HEK293T (cell line): ENCODE measurements around the gene TMEFF2.

Experiments used
- CTCF ChIA-PET: fragments of 350-600 bp; formaldehyde crosslinking; extraction: SDS; loops from one replicate; lab custom pipeline; 2021; ENCODE audit warnings: antibody characterized with exemption, inconsistent platforms; lab: Yijun Ruan, JAX
- POLR2A ChIA-PET: fragments of 350-600 bp; formaldehyde crosslinking; extraction: SDS; loops from one replicate; lab custom pipeline; 2020; ENCODE audit warnings: antibody characterized with exemption, inconsistent platforms; lab: Yijun Ruan, JAX
- DNase-seq: peaks from one replicate; pipeline ENCODE4 v3.0.0; 2012; ENCODE audit warnings: mixed read lengths; ENCODE audit errors: extremely low spot score
- ARNT ChIP-seq: fragments of 450-650 bp; IDR thresholded peaks from 2 replicates; pipeline ENCODE4 v1.6.1; 2017; ENCODE audit warnings: mild to moderate bottlenecking
- BHLHE40 ChIP-seq: fragments of 450-650 bp; IDR thresholded peaks from 2 replicates; pipeline ENCODE4 v1.6.1; 2016; ENCODE audit warnings: mild to moderate bottlenecking, moderate library complexity, borderline replicate concordance
- CTBP1 ChIP-seq: fragments of 450-650 bp; IDR thresholded peaks from 2 replicates; pipeline ENCODE4 v1.6.1; 2016; ENCODE audit warnings: borderline replicate concordance
- ELF4 ChIP-seq: fragments of 450-650 bp; IDR thresholded peaks from 2 replicates; pipeline ENCODE4 v1.6.1; 2017; ENCODE audit warnings: antibody characterized with exemption
- FOXA1 ChIP-seq: fragments of 450-650 bp; IDR thresholded peaks from 2 replicates; pipeline ENCODE4 v1.6.1; 2016; ENCODE audit warnings: mild to moderate bottlenecking
- FOXK2 ChIP-seq: fragments of 450-650 bp; IDR thresholded peaks from 2 replicates; pipeline ENCODE4 v1.6.1; 2016; ENCODE audit warnings: mild to moderate bottlenecking
- FOXM1 ChIP-seq: fragments of 450-650 bp; IDR thresholded peaks from 2 replicates; pipeline ENCODE4 v1.6.1; 2017; ENCODE audit warnings: mild to moderate bottlenecking, borderline replicate concordance
- HDGF ChIP-seq: fragments of 450-650 bp; IDR thresholded peaks from 2 replicates; pipeline ENCODE4 v1.6.1; 2017; ENCODE audit warnings: antibody characterized with exemption, borderline replicate concordance
- L3MBTL2 ChIP-seq: fragments of 450-650 bp; conservative IDR thresholded peaks from 2 replicates; pipeline ENCODE4 v1.6.1; 2016; ENCODE audit warnings: mild to moderate bottlenecking
- LEF1 ChIP-seq: fragments of 450-650 bp; IDR thresholded peaks from 2 replicates; pipeline ENCODE4 v1.6.1; 2017; ENCODE audit warnings: mild to moderate bottlenecking, borderline replicate concordance
- NFRKB ChIP-seq: fragments of 450-650 bp; IDR thresholded peaks from 2 replicates; pipeline ENCODE4 v1.6.1; 2016; ENCODE audit warnings: mild to moderate bottlenecking, moderate library complexity
- PKNOX1 ChIP-seq: fragments of 450-650 bp; IDR thresholded peaks from 2 replicates; pipeline ENCODE4 v1.6.1; 2016
- SP1 ChIP-seq: fragments of 450-650 bp; IDR thresholded peaks from 2 replicates; pipeline ENCODE4 v1.6.1; 2017
- SUZ12 ChIP-seq: fragments of 450-650 bp; IDR thresholded peaks from 2 replicates; pipeline ENCODE4 v1.6.1; 2016; ENCODE audit warnings: mild to moderate bottlenecking
- TARDBP ChIP-seq: fragments of 450-650 bp; IDR thresholded peaks from 2 replicates; pipeline ENCODE4 v1.6.1; 2016
- ZNF384 ChIP-seq: fragments of 450-650 bp; IDR thresholded peaks from 2 replicates; pipeline ENCODE4 v1.6.1; 2016

TMEFF2 gene

GRCh38 chr2:191920502-191920901 is 274.2 kb downstream of the TMEFF2 start:
- TF ChIP-seq FOXM1 = no peak
- no peak for TF ChIP-seq L3MBTL2
- no peak for DNase-seq
- ChIA-PET POLR2A (no interaction called here), CTCF (no interaction called here)

- ChIA-PET POLR2A (no interaction called here), CTCF (no interaction called here)
- DNase-seq = no peak
- TF ChIP-seq NFRKB = no peak
- TF ChIP-seq L3MBTL2 = no peak
- no peak for TF ChIP-seq FOXM1
- no peak for TF ChIP-seq FOXA1
- TF ChIP-seq LEF1 = no peak
- TF ChIP-seq BHLHE40 = no peak
- no peak for TF ChIP-seq ZNF384
Measured at GRCh38 chr2:191917967-191918651, 276.6 kb downstream of the TMEFF2 start.

- ChIA-PET POLR2A (interaction anchor here (1.0 kb wide), 1 partner anchor 24 kb away, joined by 3 read pairs; no protein-coding TSS in a partner anchor), CTCF (interaction anchor here (0.6 kb wide), 1 partner anchor 56 kb away, joined by 3 read pairs; no protein-coding TSS in a partner anchor)
- no peak for DNase-seq
- TF ChIP-seq LEF1 (no peak), ARNT (no peak), TARDBP (no peak), FOXA1 (no peak), BHLHE40 (no peak)
Measured at GRCh38 chr2:191917430-191917881, 277.3 kb downstream of the TMEFF2 start.

- DNase-seq = no peak
- TF ChIP-seq CTBP1 = no peak
- TF ChIP-seq PKNOX1 = no peak
- no peak for TF ChIP-seq FOXK2
- TF ChIP-seq TARDBP = no peak
- TF ChIP-seq SP1 = no peak
- no peak for TF ChIP-seq LEF1
- TF ChIP-seq ELF4 = no peak
- TF ChIP-seq ARNT = no peak
- TF ChIP-seq FOXM1 = no peak
- POLR2A ChIA-PET = interaction anchor here (1.0 kb wide), 1 partner anchor 24 kb away, joined by 3 read pairs; no protein-coding TSS in a partner anchor
- CTCF ChIA-PET = interaction anchor here (0.6 kb wide), 1 partner anchor 56 kb away, joined by 3 read pairs; no protein-coding TSS in a partner anchor
Measured at GRCh38 chr2:191916826-191917225, 277.9 kb downstream of the TMEFF2 start.

GRCh38 chr2:191915750-191916149 is 279.0 kb downstream of the TMEFF2 start:
- TF ChIP-seq LEF1 = no peak
- no peak for TF ChIP-seq FOXA1
- no peak for TF ChIP-seq ZNF384
- no peak for TF ChIP-seq TARDBP
- TF ChIP-seq FOXK2 = no peak
- TF ChIP-seq BHLHE40 = no peak
- no peak for TF ChIP-seq CTBP1
- no peak for TF ChIP-seq ARNT
- no peak for TF ChIP-seq ELF4
- TF ChIP-seq NFRKB = no peak
- no peak for TF ChIP-seq SUZ12
- no peak for TF ChIP-seq FOXM1
- no peak for TF ChIP-seq SP1
- no peak for TF ChIP-seq PKNOX1
- TF ChIP-seq L3MBTL2 = no peak
- no peak for TF ChIP-seq HDGF
- DNase-seq = no peak
- ChIA-PET CTCF (no interaction called here), POLR2A (no interaction called here)

- POLR2A ChIA-PET = no interaction called here
- CTCF ChIA-PET = interaction anchor here (1.8 kb wide), 1 partner anchor 249 kb away, joined by 5 read pairs; no protein-coding TSS in a partner anchor
- DNase-seq = no peak
- TF ChIP-seq ZNF384 (no peak), CTBP1 (no peak), BHLHE40 (no peak), SP1 (no peak), PKNOX1 (no peak), FOXM1 (no peak), SUZ12 (no peak), FOXK2 (no peak), FOXA1 (no peak), L3MBTL2 (no peak), ARNT (no peak), LEF1 (no peak), NFRKB (no peak), TARDBP (no peak), HDGF (no peak), ELF4 (no peak)
Measured at GRCh38 chr2:191913796-191914195, 280.9 kb downstream of the TMEFF2 start.
